Midbrain (tissue), 1 donor: ENCODE data around the gene ZBTB17.
"Not testable (repeated sequence)": the region's sequence is repeated elsewhere in the genome, so short reads cannot be mapped to it uniquely, and the experiment has no call there.

Experiments
- DNase-seq: peaks from one replicate; lab custom pipeline; 2025; lab: John Stamatoyannopoulos, UW

Gene ZBTB17

GRCh38 chr1:15896841-15897610, 78.9 kb downstream of the ZBTB17 start:
- DNase-seq: not testable (repeated sequence)

GRCh38 chr1:15895233-15895632, 80.7 kb downstream of the ZBTB17 start:
- DNase-seq: no peak

DNA sequence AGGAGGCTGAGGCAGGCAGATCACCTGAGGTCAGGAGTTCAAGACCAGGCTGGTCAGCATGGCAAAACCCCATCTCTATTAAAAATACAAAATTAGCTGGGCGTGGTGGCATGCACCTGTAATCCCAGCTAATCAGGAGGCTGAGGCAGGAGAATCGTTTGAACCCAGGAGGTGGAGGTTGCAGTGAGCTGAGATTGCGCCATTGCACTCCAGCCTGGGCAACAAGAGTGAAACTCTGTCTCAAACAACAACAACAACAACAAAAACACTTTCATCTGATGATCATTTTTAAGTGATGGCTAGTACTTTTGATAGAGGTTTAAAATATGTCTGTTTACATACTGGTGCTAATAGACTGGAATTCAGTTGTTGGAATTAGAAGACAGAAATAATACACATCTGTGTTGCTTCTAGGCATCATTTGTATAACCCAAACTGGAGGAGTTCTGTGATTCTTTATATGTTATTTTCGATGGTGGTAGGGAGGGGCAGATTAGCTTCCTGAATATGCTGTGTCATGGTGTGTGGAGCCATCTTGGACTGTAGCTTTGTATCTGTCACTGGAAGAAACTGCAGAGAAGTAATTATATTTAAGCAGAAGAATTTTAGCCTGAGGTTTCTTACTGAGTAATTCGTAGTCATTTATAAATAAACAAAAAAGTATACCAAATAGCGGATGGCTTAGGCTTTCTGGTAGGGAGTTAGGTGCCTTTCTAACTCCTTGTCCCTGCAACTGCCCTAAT, 82.9 kb downstream of the ZBTB17 start:
- not testable (repeated sequence) for DNase-seq
